Neutrophil (primary cell): ENCODE measurements around the gene CBARP.

ENCODE experiments used
- H3K27ac ChIP-seq: fragments of 200-600 bp; sonication (generic); 2 replicates; pipeline ENCODE4 v1.5.1; 2016; ENCODE audit warnings: mild to moderate bottlenecking, moderate library complexity
- H3K27me3 ChIP-seq: fragments of 200-600 bp; sonication (generic); 2 replicates; pipeline ENCODE4 v1.6.0; 2016; ENCODE audit warnings: mild to moderate bottlenecking
- H3K36me3 ChIP-seq: fragments of 200-600 bp; sonication (generic); 2 replicates; pipeline ENCODE4 v1.5.1; 2017
- H3K4me1 ChIP-seq, 2 experiments: fragments of 200-600 bp in 1 of 2; sonication (generic) in 1 of 2; 1 replicate in 1 of 2; 2 replicates in 1 of 2; pipeline versions ENCODE4 v1.5.1 to v1.6.1; 2013 to 2016; ENCODE audit warnings: low read depth in 1 of 2, low read length in 1 of 2, mild to moderate bottlenecking in 1 of 2, moderate library complexity in 1 of 2; ENCODE audit not compliant: control insufficient read depth in 1 of 2, insufficient read depth in 1 of 2
- H3K4me3 ChIP-seq, 2 experiments: fragments of 200-600 bp in 1 of 2; sonication (generic) in 1 of 2; 1 replicate in 1 of 2; 2 replicates in 1 of 2; pipeline ENCODE4 v1.5.1; 2013 to 2016; ENCODE audit warnings: low read depth in 1 of 2, low read length in 1 of 2, mild to moderate bottlenecking in 1 of 2, moderate library complexity in 1 of 2
- H3K9me3 ChIP-seq: fragments of 200-600 bp; sonication (generic); 2 replicates; pipeline ENCODE4 v1.5.1; 2016
- TF ChIP-seq, protein P1 (sequence below): fragments of 200-600 bp; sonication (generic); IDR thresholded peaks from 2 replicates; pipeline ENCODE4 v1.5.1; 2016; ENCODE audit warnings: antibody characterized with exemption

CBARP gene

DNA sequence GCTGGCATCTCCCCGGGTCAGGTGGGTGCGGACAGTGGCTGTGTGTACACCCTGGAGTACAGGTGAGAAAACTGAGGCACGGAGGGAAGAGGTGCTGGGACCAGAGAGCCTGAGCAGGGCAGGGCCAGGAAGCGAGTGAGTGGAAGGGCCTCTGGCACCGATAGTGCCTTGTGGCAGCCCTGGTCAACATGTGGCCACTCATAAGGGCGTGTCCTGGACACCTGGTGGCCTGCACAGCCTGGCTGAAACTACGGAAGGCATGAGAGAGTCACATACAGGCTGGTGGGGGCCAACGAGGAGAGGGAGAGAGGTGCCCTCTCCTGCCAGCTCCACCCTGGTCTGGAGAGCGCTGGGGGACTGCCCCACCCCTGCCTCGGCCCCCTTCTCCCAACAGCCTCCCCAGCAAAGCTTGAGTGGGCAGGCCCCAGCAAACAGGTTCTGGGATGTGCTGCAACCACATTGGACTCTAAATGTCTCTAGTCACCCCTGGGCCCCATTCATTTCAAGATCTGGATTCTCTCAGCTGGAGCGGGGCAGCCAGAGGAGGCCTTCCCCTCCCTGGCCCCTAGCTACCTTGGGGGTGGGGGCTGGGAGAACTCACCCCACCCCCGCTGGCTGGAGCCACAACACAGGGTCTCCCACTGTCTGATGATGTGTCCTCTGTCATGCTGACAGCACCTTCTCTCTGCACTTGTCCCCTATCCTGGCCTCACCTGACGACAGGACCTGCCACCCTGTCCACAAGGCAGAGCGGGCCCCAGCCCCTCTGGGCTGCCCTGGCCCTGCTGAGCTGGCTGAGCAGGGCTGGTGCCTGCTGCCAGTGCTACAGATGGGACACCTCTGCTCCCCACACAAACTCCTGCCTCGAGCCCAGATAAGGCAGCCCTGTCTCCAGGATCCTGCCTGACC is 5.8 kb downstream of the CBARP start:
- Histone ChIP-seq H3K27me3 (peaks cover 46% of the 10 kb centered on the region), H3K27ac (no peak overlapping the region), H3K4me3 (no peak overlapping the region), H3K4me1 (peaks cover 1 to 3% of the 10 kb centered on the region in 2 experiments), H3K9me3 (no peaks in the 10 kb centered on the region), H3K36me3 (peaks cover 14% of the 10 kb centered on the region)
- TF ChIP-seq, protein P1, sequence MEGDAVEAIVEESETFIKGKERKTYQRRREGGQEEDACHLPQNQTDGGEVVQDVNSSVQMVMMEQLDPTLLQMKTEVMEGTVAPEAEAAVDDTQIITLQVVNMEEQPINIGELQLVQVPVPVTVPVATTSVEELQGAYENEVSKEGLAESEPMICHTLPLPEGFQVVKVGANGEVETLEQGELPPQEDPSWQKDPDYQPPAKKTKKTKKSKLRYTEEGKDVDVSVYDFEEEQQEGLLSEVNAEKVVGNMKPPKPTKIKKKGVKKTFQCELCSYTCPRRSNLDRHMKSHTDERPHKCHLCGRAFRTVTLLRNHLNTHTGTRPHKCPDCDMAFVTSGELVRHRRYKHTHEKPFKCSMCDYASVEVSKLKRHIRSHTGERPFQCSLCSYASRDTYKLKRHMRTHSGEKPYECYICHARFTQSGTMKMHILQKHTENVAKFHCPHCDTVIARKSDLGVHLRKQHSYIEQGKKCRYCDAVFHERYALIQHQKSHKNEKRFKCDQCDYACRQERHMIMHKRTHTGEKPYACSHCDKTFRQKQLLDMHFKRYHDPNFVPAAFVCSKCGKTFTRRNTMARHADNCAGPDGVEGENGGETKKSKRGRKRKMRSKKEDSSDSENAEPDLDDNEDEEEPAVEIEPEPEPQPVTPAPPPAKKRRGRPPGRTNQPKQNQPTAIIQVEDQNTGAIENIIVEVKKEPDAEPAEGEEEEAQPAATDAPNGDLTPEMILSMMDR = no peak

- H3K36me3 ChIP-seq = peaks cover 24% of the 10 kb centered on the region
- no peak overlapping the region for H3K4me3 ChIP-seq
- H3K4me1 ChIP-seq = no peaks in the 10 kb centered on the region
- no peaks in the 10 kb centered on the region for H3K9me3 ChIP-seq
- TF ChIP-seq, protein P1 = no peak
- peaks cover 36% of the 10 kb centered on the region for H3K27me3 ChIP-seq
- H3K27ac ChIP-seq = no peak overlapping the region
Measured at GRCh38 chr19:1230783-1231489, 6.9 kb downstream of the CBARP start.

DNA sequence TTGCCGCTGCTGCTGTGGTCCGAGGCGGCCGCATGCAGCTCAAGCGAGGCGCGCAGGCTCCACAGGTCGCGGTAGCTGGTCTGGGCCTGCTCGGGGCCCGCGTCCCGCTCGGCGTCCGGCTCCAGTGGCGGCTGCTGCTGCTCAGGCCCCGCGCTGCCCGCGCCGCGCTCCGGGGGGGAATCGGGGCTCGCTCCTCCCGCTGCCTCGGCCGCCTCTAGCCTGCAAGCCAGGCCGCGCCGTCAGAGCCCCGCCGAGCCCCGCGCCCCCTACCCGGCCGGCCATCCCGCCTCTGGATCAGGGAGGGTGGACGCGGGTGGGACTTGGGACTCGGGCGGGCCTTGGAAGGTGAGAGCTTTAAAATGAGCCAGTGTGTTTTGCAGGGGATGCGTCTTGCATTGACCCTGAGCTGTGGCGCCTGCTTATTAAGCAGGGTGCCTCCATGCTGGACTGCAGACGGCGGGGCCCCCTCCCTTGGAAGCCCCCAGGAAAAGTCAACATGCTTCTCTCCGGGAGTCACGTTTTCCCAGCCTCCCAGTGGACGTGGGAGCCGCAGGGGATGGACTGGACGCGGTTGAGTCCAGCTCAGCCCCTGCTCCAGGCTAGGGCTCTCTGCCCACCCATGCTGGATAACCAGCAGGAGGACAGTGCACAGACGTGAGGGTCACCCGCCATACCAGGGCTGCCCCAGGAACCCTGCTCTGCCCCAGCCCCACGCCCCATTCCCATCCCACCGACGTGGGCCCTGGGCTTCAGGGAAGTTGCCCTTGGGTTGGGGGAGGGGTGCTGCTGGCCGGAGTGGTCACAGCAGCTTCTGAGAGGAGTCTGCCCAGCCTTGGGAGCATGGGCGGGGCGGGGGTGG is 7.7 kb downstream of the CBARP start:
- no peak overlapping the region for H3K4me3 ChIP-seq
- TF ChIP-seq, protein P1 = no peak
- no peak overlapping the region for H3K27ac ChIP-seq
- H3K9me3 ChIP-seq = no peaks in the 10 kb centered on the region
- no peaks in the 10 kb centered on the region for H3K4me1 ChIP-seq
- peaks cover 28% of the 10 kb centered on the region for H3K27me3 ChIP-seq
- H3K36me3 ChIP-seq = peaks cover 32% of the 10 kb centered on the region

DNA sequence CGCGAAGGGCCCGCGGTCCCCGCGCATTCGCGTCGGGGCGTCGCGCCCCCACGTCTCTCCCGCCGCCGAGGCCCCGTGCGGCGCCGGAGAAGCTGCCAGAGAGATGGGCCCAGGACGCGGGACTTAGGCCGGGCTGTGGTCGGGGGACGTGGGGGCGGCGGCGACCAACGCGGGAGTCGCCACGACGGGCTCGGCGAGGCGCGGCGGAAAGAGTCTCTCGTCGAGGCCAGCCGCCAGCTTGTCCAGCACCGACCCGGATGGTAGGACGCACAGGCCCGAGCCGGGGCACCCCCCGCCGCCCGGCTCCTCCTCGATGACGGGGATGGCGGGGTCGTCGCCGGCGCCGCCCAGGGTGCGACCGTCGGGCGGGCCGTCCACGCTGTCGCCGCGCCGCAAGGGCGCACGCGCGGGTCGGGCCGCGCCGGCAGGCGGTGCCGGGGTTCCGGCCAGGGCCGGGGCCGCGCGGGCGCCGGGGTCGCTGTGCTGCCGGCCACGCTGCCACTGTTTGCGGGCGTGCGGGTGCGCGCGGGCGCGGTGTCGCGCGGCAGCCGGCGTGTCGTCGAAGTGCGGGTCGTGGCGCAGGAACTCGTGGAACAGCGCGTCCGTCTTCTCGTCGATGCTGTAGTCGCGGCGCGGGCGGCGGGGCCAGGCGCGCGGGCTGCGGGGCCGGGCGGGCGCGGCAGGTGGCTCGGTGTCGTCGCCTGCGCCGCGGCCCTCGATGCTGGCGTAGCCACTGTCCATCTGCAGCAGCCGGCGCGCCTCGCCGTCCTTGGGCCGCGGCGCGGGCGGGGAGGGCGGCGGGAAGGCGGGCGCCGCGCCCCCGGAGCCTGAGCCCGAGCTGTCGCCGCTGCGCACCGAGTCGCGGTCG is 8.5 kb downstream of the CBARP start:
- H3K9me3 ChIP-seq = no peaks in the 10 kb centered on the region
- H3K36me3 ChIP-seq = peaks cover 39% of the 10 kb centered on the region
- H3K27me3 ChIP-seq = peaks cover 19% of the 10 kb centered on the region
- no peaks in the 10 kb centered on the region for H3K4me1 ChIP-seq
- H3K4me3 ChIP-seq = no peak overlapping the region
- H3K27ac ChIP-seq = no peak overlapping the region
- TF ChIP-seq, protein P1 = no peak
